Trophoblast cell (in vitro differentiated cells and primary cell): Measurements from ENCODE around the gene COL4A1.

Experiments used
- DNase-seq, 2 donors: peaks; one replicate each; pipeline ENCODE4 v3.0.0-alpha.2; 2016
- H2AFZ ChIP-seq: 2 replicates; pipeline ENCODE4 v1.6.1; 2013; ENCODE audit warnings: low read length, moderate library complexity, mild to moderate bottlenecking; ENCODE audit not compliant: insufficient read depth, poor library complexity
- H2AK5ac ChIP-seq: 2 replicates; pipeline ENCODE4 v1.6.1; 2013; ENCODE audit warnings: mild to moderate bottlenecking, low read length
- H2BK120ac ChIP-seq: 2 replicates; pipeline ENCODE4 v1.6.1; 2013; ENCODE audit warnings: low read length, mild to moderate bottlenecking, moderate library complexity; ENCODE audit not compliant: insufficient read depth, poor library complexity
- H2BK12ac ChIP-seq: 2 replicates; pipeline ENCODE4 v1.6.1; 2013; ENCODE audit warnings: mild to moderate bottlenecking, low read length, moderate library complexity
- H2BK5ac ChIP-seq: 2 replicates; pipeline ENCODE4 v1.6.1; 2013; ENCODE audit warnings: low read length, low read depth, moderate library complexity, mild to moderate bottlenecking; ENCODE audit not compliant: poor library complexity
- H3K14ac ChIP-seq: 2 replicates; pipeline ENCODE4 v1.6.1; 2013; ENCODE audit warnings: mild to moderate bottlenecking, low read length
- H3K18ac ChIP-seq: 2 replicates; pipeline ENCODE4 v1.6.1; 2013; ENCODE audit warnings: mild to moderate bottlenecking, low read length
- H3K23ac ChIP-seq: 2 replicates; pipeline ENCODE4 v1.6.1; 2013; ENCODE audit warnings: low read length
- H3K27ac ChIP-seq: 2 replicates; pipeline ENCODE4 v1.5.1; 2013; ENCODE audit warnings: low read depth, mild to moderate bottlenecking, inconsistent platforms, low read length, moderate library complexity
- H3K27me3 ChIP-seq: 2 replicates; pipeline ENCODE4 v1.6.1; 2013; ENCODE audit warnings: inconsistent platforms, mild to moderate bottlenecking, low read length, moderate library complexity; ENCODE audit not compliant: insufficient read depth
- H3K36me3 ChIP-seq, 2 experiments: 1 replicate in 1 of 2; 2 replicates in 1 of 2; pipeline ENCODE4 v1.6.1; 2013; ENCODE audit warnings: low read length in 2 of 2, mild to moderate bottlenecking in 2 of 2, moderate library complexity in 1 of 2; ENCODE audit not compliant: insufficient read depth in 2 of 2, control insufficient read depth in 1 of 2
- H3K4ac ChIP-seq: 2 replicates; pipeline ENCODE4 v1.6.1; 2013; ENCODE audit warnings: low read depth, mild to moderate bottlenecking, low read length, moderate library complexity
- H3K4me1 ChIP-seq, 2 experiments: 1 replicate in 1 of 2; 2 replicates in 1 of 2; pipeline ENCODE4 v1.6.1; 2013; ENCODE audit warnings: low read length in 2 of 2, mild to moderate bottlenecking in 2 of 2, moderate library complexity in 1 of 2; ENCODE audit not compliant: insufficient read depth in 2 of 2, control insufficient read depth in 1 of 2
- H3K4me2 ChIP-seq: 2 replicates; pipeline ENCODE4 v1.6.1; 2013; ENCODE audit warnings: inconsistent platforms, mild to moderate bottlenecking, low read length, moderate library complexity
- H3K4me3 ChIP-seq: 2 replicates; pipeline ENCODE4 v1.5.1; 2013; ENCODE audit warnings: mild to moderate bottlenecking, low read depth, low read length, inconsistent platforms
- H3K79me1 ChIP-seq: one replicate; pipeline ENCODE4 v1.6.1; 2013; ENCODE audit warnings: low read length
- H3K79me2 ChIP-seq: 2 replicates; pipeline ENCODE4 v1.6.1; 2013; ENCODE audit warnings: low read length, mild to moderate bottlenecking; ENCODE audit not compliant: control insufficient read depth, insufficient read depth, poor library complexity
- H3K9ac ChIP-seq: 2 replicates; pipeline ENCODE4 v1.6.1; 2013; ENCODE audit warnings: mild to moderate bottlenecking, low read length
- H3K9me3 ChIP-seq: 2 replicates; pipeline ENCODE4 v1.6.1; 2013; ENCODE audit warnings: low read depth, mild to moderate bottlenecking, control low read depth, inconsistent platforms, low read length; ENCODE audit not compliant: insufficient read depth
- H4K12ac ChIP-seq: 2 replicates; pipeline ENCODE4 v1.6.1; 2013; ENCODE audit warnings: low read depth, mild to moderate bottlenecking, low read length, moderate library complexity
- H4K8ac ChIP-seq: 2 replicates; pipeline ENCODE4 v1.6.1; 2013; ENCODE audit warnings: low read depth, mild to moderate bottlenecking, low read length, moderate library complexity
- H4K91ac ChIP-seq: one replicate; pipeline ENCODE4 v1.6.1; 2013; ENCODE audit warnings: low read depth, mild to moderate bottlenecking, low read length, moderate library complexity
- WGBS: extraction: QIAGEN DNeasy Blood & Tissue Kit; methylation state at CpG from one replicate; pipeline ENCODE4 v1.1.7; 2013; ENCODE audit warnings: missing lambda C conversion rate; ENCODE audit not compliant: insufficient read length, insufficient coverage; ENCODE audit errors: extremely low coverage; 5-methylcytosine and 5-hydroxymethylcytosine counted together

COL4A1 gene

DNA sequence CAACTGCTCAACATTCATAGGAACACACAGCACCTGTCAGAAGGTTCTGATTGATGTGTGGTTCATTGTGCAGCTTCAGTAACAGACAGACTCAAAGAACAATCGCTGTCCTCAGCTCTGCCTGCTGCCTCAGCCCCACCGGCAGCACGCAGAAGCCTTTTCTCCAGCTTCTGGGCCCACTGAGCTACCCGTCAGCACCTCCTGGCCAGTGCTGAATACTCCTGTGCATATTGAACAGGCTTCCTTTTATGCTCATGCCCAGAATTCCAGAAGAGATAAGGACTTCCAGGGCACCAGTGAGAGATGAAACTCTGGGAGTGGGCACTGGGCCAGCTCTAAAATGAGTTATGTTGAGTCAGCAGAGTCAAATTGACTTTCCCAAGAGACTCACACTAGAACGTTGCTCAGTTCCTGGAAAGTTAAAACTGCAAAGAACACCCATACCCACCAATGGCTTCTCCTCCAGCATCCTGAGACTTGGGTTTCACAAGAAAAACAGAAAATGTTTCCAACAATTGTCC is 119.3 kb downstream of the COL4A1 start:
- H2BK120ac ChIP-seq, result no peak overlapping the region
- no peaks in the 10 kb centered on the region for H3K4me1 ChIP-seq
- H3K79me2 ChIP-seq, result no peaks in the 10 kb centered on the region
- no peak overlapping the region for H4K91ac ChIP-seq
- no peak overlapping the region for H3K4ac ChIP-seq
- H3K14ac ChIP-seq, result no peak overlapping the region
- no peaks in the 10 kb centered on the region for H3K9me3 ChIP-seq
- H3K23ac ChIP-seq, result no peak overlapping the region
- H2BK12ac ChIP-seq, result no peak overlapping the region
- H4K12ac ChIP-seq, result no peak overlapping the region
- no peak overlapping the region for H3K4me3 ChIP-seq
- H2AK5ac ChIP-seq, result no peak overlapping the region
- no peaks in the 10 kb centered on the region for H3K27me3 ChIP-seq
- no CpG with 5 or more reads among the region's 5 CpGs for WGBS
- no peaks in the 10 kb centered on the region for H3K79me1 ChIP-seq
- DNase-seq, result no peak
- no peak overlapping the region for H3K27ac ChIP-seq
- H2AFZ ChIP-seq, result no peak overlapping the region
- no peak overlapping the region for H4K8ac ChIP-seq
- H2BK5ac ChIP-seq, result no peak overlapping the region
- H3K36me3 ChIP-seq, result peaks cover 49 to 69% of the 10 kb centered on the region in 2 experiments
- no peak overlapping the region for H3K9ac ChIP-seq
- H3K4me2 ChIP-seq, result no peak overlapping the region
- H3K18ac ChIP-seq, result no peak overlapping the region

DNA sequence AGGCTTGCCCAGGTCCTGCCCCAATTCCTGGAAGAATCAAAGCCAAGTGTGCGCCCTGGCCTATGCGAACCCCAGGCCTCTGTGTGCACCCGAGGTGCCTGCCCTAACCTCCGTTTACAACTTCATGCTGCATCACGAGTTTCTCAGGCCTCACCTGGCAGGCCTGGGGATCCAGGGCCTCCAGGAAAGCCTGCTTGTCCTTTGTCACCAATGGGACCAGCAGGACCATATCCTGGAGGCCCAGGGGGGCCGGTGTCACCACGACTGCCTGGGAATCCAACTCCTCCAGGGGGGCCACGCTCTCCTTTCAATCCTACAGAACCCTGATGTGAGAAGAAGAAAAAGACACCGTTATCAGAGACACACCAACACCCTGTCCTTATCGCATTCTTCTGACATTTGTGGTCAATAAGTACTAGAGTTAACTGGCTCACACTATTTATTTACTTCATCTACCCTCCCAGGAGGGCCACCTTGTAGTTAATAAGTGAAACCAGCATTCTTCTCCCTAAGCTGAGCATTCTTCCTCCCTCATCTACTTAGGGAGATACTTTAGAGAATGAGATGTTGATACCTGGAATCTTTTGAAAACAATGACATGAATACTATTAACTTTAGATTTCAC is 120.6 kb downstream of the COL4A1 start:
- H3K18ac ChIP-seq, result no peak overlapping the region
- H3K4ac ChIP-seq, result no peak overlapping the region
- no peak overlapping the region for H2BK5ac ChIP-seq
- WGBS, result no CpG with 5 or more reads among the region's 10 CpGs
- H2BK12ac ChIP-seq, result no peak overlapping the region
- H3K79me2 ChIP-seq, result no peaks in the 10 kb centered on the region
- H3K27ac ChIP-seq, result no peak overlapping the region
- H3K23ac ChIP-seq, result no peak overlapping the region
- H3K9ac ChIP-seq, result no peak overlapping the region
- no peak for DNase-seq
- no peak overlapping the region for H3K4me2 ChIP-seq
- no peak overlapping the region for H4K12ac ChIP-seq
- H2AFZ ChIP-seq, result no peak overlapping the region
- no peaks in the 10 kb centered on the region for H3K4me1 ChIP-seq
- H3K9me3 ChIP-seq, result peaks cover 2% of the 10 kb centered on the region
- no peak overlapping the region for H3K14ac ChIP-seq
- peaks cover 52 to 71% of the 10 kb centered on the region in 2 experiments for H3K36me3 ChIP-seq
- no peaks in the 10 kb centered on the region for H3K79me1 ChIP-seq
- H3K27me3 ChIP-seq, result no peaks in the 10 kb centered on the region
- no peak overlapping the region for H2BK120ac ChIP-seq
- H4K91ac ChIP-seq, result no peak overlapping the region
- H3K4me3 ChIP-seq, result no peak overlapping the region
- H2AK5ac ChIP-seq, result no peak overlapping the region
- no peak overlapping the region for H4K8ac ChIP-seq

DNA sequence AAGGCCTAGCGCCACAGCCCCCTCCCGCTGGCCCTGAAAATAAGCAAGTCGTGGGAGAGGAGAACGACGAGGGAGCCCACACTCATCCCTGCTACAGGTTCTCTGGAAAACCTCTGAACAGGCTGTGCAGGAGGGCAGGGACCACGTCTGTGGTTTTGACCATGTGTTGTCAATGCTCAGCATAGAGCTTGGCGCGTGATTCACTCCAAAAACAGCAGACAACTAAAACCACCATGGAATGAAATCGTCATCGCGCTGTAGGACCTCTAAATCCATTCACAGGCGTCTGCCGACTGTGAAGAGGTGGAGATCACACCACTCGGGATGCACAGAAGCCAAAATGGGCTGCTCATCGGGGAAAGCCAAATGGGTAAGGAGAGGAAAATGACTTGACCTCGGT is 121.3 kb downstream of the COL4A1 start:
- H3K36me3 ChIP-seq, result peaks cover 56 to 75% of the 10 kb centered on the region in 2 experiments
- no peak overlapping the region for H3K4ac ChIP-seq
- H2BK120ac ChIP-seq, result no peak overlapping the region
- no CpG with 5 or more reads among the region's 16 CpGs for WGBS
- no peak overlapping the region for H2BK5ac ChIP-seq
- H4K8ac ChIP-seq, result no peak overlapping the region
- no peak for DNase-seq
- no peaks in the 10 kb centered on the region for H3K4me1 ChIP-seq
- H3K9ac ChIP-seq, result no peak overlapping the region
- no peaks in the 10 kb centered on the region for H3K27me3 ChIP-seq
- H3K27ac ChIP-seq, result no peak overlapping the region
- H2AK5ac ChIP-seq, result no peak overlapping the region
- no peak overlapping the region for H3K14ac ChIP-seq
- no peak overlapping the region for H4K12ac ChIP-seq
- no peak overlapping the region for H2AFZ ChIP-seq
- H3K79me1 ChIP-seq, result no peaks in the 10 kb centered on the region
- no peak overlapping the region for H2BK12ac ChIP-seq
- no peak overlapping the region for H3K4me2 ChIP-seq
- no peak overlapping the region for H4K91ac ChIP-seq
- H3K18ac ChIP-seq, result no peak overlapping the region
- no peak overlapping the region for H3K4me3 ChIP-seq
- H3K79me2 ChIP-seq, result no peaks in the 10 kb centered on the region
- H3K9me3 ChIP-seq, result peaks cover 2% of the 10 kb centered on the region
- no peak overlapping the region for H3K23ac ChIP-seq

DNA sequence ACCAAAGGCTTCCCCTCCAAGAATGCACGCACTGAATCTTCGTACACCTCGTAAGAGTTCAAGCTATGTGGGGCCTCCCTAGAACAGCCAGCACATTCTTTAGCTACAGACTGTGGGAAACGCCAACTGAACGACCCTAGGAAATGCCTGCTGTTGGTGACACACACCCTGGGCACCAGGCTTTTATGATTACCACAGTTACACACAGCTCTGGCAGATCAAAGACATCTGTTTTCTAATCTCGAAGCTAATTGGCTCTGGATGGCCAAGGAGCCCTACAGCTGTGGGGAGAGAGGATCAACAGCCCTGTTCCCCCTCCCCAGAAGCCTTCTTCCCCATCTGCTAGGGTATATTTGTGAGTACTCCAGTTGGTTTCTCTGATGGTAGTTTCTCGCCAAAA is 123.0 kb downstream of the COL4A1 start:
- Histone ChIP-seq H4K91ac (no peak overlapping the region), H2BK120ac (no peak overlapping the region), H3K9me3 (peaks cover 2% of the 10 kb centered on the region), H3K27me3 (no peaks in the 10 kb centered on the region), H2BK12ac (no peak overlapping the region), H3K79me2 (no peaks in the 10 kb centered on the region), H3K27ac (no peak overlapping the region), H3K9ac (no peak overlapping the region), H3K4me3 (no peak overlapping the region), H2AK5ac (no peak overlapping the region), H3K4me2 (no peak overlapping the region), H3K4me1 (no peaks in the 10 kb centered on the region), H3K4ac (no peak overlapping the region), H4K8ac (no peak overlapping the region), H2AFZ (no peak overlapping the region), H3K36me3 (peaks cover 62 to 81% of the 10 kb centered on the region in 2 experiments), H3K18ac (no peak overlapping the region), H3K14ac (no peak overlapping the region), H3K23ac (no peak overlapping the region), H2BK5ac (no peak overlapping the region), H4K12ac (no peak overlapping the region), H3K79me1 (no peaks in the 10 kb centered on the region)
- peak in 1 of 2 donors; percentile 33 for DNase-seq
- no CpG with 5 or more reads among the region's 7 CpGs for WGBS
